Vagina (tissue), 2 donors: ENCODE data around the gene GRSF1.

Experiments used
- POLR2A ChIP-seq, 2 donors: fragments of 450-650 bp; IDR thresholded peaks; one replicate each; pipeline ENCODE4 v1.6.1; 2017; ENCODE audit warnings: antibody characterized with exemption in 2 of 2, mild to moderate bottlenecking in 2 of 2, moderate library complexity in 2 of 2
- TF ChIP-seq, protein P1 (sequence below), 3 experiments: fragments of 450-650 bp in 2 of 3; fragments of 200-600 bp in 1 of 3; sonication (generic) in 1 of 3; IDR thresholded peaks; one replicate each; pipeline ENCODE4 v1.5.1; 2017 to 2019; ENCODE audit warnings: antibody characterized with exemption in 3 of 3, mild to moderate bottlenecking in 2 of 3, moderate library complexity in 2 of 3

DNA sequence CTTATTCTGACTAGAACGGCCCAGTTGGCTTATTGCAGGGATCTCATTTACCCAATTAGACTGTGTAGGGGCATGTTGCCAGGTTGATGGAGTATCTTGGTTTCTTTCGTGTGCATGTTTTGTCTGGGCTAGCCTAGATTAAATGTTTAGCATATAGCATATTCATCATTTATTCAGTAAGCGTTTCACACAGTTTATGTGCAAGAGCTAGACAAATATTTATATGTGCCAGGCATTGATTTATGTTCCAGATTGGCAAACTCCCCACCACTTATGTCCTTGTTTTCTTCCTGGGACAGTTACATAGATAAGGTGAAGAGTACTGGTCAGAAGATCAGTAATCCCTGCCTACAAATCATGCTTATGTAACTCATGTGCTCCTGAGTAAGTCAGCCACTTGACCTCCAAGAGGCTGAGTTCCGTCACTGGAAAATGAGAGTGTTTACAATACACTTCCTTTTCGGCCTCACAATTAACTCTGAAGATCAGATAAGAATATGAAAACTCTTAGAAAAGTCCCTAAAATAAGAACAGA is 60.7 kb downstream of the GRSF1 start:
- no peak for TF ChIP-seq POLR2A (IDR thresholded peaks at IDR 0.05)
- TF ChIP-seq, protein P1, sequence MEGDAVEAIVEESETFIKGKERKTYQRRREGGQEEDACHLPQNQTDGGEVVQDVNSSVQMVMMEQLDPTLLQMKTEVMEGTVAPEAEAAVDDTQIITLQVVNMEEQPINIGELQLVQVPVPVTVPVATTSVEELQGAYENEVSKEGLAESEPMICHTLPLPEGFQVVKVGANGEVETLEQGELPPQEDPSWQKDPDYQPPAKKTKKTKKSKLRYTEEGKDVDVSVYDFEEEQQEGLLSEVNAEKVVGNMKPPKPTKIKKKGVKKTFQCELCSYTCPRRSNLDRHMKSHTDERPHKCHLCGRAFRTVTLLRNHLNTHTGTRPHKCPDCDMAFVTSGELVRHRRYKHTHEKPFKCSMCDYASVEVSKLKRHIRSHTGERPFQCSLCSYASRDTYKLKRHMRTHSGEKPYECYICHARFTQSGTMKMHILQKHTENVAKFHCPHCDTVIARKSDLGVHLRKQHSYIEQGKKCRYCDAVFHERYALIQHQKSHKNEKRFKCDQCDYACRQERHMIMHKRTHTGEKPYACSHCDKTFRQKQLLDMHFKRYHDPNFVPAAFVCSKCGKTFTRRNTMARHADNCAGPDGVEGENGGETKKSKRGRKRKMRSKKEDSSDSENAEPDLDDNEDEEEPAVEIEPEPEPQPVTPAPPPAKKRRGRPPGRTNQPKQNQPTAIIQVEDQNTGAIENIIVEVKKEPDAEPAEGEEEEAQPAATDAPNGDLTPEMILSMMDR (IDR thresholded peaks at IDR 0.05) = no peak
